Right lobe of liver (tissue), 4 donors: ENCODE measurements around the gene PLPPR4.

Experiments used
- CTCF ChIP-seq, 4 donors: fragments of 200-600 bp in 3 of 4; fragments of 450-650 bp in 1 of 4; IDR thresholded peaks; one replicate each; pipeline versions ENCODE4 v1.5.1 to v1.8.0; 2016 to 2022; ENCODE audit warnings: antibody characterized with exemption in 4 of 4, mild to moderate bottlenecking in 2 of 4
- POLR2A ChIP-seq: fragments of 450-650 bp; IDR thresholded peaks from one replicate; pipeline ENCODE4 v1.6.1; 2017; ENCODE audit warnings: antibody characterized with exemption, mild to moderate bottlenecking
- donor health status: DM: no; HTN: no; CAD: no.
- donor health status: DM: no; HTN: no; CAD: no.
- donor health status: DM: no; HTN: yes; CAD: no.

DNA sequence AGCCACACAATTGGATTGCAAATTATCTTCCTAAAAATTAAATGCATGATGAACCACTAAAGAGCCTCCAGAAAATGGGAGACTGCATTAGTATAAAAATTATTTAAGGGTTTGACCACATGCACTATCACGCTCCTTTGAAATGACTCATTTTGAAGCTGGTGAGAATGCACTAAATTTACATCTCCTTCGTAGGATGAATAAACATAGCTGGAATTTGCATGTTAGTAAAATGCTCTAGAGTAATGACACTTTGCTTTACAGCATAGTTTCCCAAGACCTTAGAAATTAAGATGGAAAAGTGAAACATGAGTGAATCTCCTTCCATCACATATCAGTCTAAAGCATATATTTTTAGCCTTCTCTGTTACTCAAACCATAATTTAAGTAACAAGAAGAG, 2.4 kb downstream of the PLPPR4 start:
- TF ChIP-seq CTCF (IDR thresholded peaks at IDR 0.05) (no peak), POLR2A (no peak)
